Effector CD4-positive, alpha-beta T cell (primary cell): ENCODE results near the gene FAM25A. TPM values are rescaled to one million over a fixed set of nuclear protein-coding genes. Genes with fewer than 3 reads are reported as not detected.
"Not testable (repeated sequence)": the region's sequence is repeated elsewhere in the genome, so short reads cannot be mapped to it uniquely, and the experiment has no call there.

Source experiments
- DNase-seq: peaks from one replicate; pipeline ENCODE4 v3.0.0-alpha.2; 2020
- total RNA-seq: gene quantifications from one replicate; lab custom pipeline; 2026; lab: John Stamatoyannopoulos, UW

The FAM25A gene
- total RNA-seq, result not detected

DNA sequence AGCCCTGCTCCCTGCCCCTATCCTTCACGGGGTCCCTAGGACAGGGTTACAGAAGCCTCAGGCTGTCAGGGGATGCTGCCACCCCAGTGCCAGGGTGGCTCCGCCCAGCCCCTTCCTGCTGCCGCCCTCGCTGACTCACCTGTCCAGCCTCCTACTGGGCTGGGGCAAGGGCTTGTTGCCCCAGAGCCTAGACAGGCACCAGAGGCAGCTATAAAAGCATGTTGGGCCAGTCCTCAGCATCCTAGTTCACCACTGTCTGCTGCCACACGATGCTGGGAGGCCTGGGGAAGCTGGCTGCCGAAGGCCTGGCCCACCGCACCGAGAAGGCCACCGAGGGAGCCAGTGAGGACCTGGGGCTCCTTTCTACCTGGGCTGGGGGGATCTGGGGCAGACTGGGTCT lies at the start of gene FAM25A:
TSS of gene FAM25A (plus strand) at position 239 of the 400 bp plus-strand sequence. CDS start at position 270, 31 bp downstream.
- DNase-seq, result not testable (repeated sequence)

DNA sequence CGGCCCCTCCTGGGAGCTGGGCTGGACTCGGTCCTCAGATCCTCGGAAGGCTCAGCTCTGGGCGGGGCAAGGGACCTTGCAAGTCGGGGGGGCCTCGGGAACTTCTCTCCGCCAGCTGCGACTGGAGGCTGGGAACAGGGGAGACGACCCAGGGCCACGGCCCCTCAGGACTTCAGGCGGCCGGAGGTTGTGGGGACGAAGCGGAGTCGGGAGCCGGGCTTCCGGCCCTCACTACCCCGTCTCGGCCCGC lies 49.2 kb upstream of the FAM25A start:
- DNase-seq, result no peak

DNA sequence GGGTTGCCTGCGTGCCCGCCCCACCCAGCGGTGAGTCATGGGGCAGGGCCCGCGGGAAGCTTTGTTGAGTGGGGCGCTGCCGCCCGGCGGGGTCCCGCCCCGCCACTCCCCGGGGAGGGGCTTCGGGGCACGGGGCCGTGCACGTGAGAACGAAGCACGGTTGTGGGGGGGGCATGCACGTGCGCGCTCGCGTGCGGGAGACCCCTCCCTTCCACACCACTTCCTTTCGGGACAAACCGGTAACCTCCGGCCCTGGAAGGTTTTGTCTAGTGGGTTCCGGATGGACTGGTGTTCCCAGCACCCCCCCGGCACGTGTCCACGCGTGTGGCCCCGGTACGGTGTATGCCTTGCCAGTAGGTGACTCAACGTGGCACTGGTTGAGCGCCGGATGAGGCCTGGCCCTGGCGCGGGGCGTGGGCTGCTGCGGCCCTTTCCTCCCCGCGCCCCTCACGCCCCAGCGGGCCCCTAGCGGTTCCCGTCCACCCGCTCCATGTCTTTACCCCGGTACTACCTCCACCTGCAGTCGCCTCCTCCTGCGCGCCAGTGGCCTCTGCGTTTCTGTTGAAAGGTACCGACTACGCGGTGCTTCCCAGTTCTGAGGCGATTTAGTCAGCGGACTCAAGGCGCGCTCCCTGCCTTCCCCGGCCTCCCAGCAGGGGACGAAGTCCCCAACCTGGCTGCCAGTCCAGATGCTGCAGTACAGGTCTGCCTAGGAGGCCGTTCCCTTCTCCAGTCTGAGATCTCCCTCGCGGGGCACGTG lies 48.7 kb upstream of the FAM25A start:
- peak; percentile 89 for DNase-seq

DNA sequence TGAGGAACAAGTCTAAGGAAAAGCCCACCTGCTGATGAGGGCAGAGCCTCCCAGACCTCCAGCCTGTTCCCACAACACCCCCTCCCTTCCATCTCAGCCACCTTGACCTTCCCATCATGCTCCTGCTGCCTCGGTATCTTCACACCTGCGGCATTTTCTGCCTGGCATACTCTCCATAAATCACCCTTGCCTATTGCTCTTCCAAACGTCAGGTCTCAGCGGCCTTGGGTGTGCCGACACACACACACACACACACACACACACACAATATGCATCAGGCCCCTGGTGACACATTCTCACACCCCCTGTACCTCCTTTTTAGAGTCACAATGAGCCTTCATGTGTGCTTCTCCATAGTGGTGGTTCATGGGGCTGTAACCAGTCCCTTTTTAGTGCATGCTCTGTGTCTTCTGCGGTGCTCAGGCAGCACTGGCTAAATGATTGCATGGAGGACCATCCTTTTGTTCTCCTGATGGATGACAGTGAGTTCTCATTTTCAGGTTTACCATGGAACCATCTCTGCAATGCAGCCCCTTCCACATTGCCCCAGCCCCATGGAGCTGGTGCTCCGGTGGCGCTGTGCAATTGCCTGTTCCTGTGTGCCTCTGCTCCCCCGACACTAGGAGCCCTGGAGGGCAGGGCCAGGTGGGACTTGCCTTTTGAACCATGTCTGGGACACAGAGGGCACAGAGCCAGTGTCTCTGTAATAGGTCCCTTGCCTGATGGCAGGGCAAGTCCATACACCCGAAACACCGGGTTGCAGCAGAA lies 47.3 kb upstream of the FAM25A start:
- no peak for DNase-seq

DNA sequence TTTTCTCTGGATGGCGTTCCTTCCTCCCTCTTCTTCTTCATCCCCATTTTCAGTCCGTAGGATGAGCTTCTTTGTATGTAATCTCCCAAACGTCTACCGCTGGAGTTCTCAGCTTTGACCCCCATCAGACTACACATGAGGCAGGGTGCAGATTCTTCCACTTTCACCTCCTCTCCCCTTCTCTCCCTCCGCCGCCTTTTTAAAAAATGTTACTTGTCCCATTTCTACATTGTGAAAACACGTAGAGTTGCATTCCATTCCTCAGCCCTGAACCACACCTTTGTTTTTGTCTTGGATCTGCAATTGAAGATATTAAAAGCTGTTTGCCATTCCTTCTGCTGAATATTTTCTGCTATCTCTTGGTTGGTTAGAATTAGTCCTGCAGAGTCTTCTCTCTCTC lies 45.6 kb upstream of the FAM25A start:
- no peak for DNase-seq

DNA sequence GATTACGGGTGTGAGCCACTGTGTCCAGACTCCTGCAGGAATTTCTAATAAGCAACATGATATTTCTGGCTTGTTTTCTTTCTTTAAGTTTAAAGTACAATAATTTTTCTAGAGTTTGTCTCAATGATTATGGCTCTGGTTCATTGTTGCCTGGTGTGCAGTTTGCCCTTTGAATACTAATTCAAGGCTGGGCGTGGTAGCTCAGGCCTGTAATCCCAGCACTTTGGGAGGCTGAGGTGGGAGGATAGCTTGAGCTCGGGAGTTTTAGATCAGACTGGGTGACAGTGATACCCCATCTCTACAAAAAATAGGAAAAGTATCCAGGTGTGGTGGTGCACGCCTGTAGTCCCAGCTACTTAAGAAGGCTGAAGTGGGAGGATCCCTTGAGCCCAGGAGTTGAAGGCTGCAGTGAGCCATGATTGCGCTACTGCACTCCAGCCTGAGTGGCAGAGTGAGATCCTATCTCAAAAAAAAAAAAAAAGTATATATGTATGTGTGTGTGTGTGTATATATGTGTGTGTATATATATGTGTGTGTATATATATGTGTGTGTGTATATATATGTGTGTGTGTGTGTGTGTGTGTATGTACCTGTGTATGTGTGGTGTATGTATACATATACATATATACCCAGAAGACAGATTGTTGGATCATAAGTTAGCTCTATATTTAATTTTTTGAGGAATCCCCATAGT lies 43.6 kb upstream of the FAM25A start:
- DNase-seq, result no peak

DNA sequence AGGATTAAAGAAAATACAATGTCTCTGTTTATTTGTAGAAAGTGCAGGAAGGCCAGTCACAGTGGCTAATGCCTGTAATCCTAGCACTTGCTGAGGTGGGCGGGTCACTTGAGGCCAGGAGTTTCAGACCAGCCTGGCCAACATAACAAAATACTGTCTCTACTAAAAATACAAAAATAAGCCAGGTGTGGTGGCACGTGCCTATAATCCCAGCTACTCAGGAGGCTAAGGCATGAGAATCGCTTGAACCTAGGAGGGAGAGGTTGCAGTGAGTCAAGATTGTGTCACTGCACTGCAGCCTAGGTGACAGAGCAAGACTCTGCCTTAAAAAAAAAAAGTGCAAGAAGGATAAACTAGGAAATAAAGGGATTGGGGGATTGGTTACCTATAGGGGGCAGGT lies 41.6 kb upstream of the FAM25A start:
- not testable (repeated sequence) for DNase-seq

DNA sequence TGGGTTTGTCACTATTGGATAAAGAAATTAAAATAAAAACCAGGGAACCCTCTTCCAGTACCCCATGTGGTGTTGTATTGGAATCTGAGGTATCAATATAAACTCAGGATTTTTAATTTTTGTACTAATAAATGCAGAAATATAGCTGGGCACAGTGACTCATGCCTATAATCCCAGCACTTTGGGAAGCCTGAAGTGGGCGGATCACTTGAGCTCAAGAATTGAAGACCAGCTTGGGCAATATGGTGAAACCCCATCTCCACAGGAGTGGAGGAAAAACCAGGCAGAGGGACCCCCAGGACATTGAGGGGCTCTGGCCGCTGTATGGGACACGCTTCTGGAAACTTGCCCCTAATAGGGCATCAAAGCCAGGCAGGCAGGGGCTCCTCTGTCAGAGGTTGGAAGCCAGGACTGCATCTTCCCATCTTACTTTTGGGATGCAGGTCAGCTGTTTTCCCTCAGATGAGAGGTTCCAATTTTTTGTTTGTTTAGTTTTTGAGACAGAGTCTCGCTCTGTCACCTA lies 40.7 kb upstream of the FAM25A start:
- no peak for DNase-seq

DNA sequence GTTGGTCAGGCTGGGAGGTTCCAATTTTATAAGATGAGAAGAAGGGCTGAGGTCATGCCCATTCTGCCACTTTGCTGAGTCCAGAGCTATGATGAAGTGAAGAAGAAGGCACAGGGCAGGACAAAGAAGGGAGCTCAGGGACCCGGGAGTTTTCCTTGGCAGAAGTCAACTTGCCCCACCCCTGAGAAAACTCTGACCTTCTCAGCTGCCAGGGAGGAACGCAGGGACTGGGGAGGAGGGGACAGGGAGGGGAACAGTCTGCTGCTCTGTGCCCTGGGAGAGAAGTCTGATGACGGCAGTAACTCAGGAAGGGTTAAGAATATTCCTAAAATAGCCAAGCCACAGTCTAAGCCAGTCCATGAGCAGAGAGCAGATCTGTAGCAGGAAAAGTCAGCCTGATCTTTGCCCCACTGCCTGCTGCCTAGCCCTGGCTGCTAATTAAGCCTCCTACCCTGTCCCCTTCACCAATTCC lies 40.1 kb upstream of the FAM25A start:
- DNase-seq, result no peak

DNA sequence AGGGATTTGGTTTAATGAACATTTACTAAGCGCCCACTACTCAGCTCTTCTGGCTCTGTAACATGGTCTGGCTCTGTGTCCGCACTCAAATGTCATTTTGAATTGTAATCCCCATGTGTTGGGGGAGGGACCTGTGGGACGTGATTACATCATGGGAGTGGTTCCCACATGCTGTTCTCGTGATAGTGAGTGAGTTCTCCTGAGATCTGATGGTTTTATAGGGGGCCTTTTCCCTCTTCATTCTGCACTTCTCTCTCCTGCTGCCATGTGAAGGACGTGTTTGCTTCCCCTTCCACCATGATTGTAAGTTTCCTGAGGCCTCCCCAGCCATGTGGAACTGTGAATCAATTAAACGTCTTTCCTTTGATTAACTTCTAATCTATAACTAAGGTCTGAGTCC lies 39.1 kb upstream of the FAM25A start:
- DNase-seq, result not testable (repeated sequence)

DNA sequence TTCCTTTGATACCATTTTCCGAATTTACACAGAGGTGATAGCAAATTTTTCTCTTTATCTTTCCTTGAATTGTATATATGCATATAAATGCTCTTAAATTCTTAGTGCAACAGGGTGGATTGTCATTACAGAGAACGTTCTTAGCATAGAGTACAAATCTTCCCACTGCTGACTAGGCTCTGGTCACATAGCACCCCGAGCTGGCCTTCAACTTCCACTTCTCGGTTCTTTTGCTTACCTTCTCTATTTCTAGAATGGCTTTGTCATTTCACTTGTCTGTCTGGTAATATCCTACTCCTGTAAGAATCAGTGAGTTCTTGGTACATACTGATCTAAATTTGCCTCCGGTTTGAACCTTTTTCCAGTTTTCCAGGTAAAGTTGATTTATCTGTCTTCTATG lies 38.4 kb upstream of the FAM25A start:
- DNase-seq, result no peak

DNA sequence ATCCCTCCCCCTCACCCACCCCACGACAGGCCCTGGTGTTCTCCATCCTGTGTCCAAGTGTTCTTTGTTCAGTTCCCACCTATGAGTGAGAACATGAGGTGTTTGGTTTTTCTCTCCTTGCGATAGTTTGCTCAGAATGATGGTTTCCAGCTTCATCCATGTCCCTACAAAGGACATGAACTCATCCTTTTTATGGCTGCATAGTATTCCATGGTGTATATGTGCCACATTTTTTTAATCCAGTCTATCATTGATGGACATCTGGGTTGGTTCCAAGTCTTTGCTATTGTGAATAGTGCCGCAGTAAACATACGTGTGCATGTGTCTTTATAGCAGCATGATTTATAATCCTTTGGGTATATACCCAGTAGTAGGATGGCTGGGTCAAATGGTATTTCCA lies 35.6 kb upstream of the FAM25A start:
- not testable (repeated sequence) for DNase-seq

DNA sequence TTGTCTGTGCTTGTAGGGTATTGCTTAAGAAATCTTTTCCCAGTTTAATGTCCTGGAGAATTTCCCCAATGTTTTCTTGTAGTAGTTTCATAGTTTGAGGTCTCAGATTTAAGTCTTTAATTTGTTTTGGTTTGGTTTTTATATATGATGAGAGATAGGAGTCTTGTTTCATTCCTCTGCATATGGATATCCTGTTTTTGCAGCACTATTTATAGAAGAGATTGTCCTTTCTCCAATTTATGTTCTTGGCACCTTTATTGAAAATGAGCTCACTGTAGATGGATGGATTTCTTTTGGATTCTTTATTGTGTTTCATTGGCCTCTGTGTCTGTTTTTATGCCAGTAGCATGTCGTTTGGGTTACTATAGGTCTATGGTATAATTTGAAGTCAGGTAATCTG lies 31.6 kb upstream of the FAM25A start:
- DNase-seq, result no peak

DNA sequence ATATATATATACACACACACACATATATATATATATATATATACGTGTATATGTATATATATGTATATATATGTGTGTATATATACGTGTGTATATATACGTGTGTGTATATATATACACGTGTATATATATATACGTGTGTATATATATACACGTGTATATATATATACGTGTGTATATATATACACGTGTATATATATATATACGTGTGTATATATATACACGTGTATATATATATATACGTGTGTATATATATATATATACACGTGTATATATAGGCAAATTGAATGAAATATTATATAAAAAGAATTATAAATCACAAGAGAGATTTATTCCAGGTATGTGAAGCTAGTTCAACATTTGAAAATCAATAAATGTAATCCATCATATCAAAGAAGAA lies 28.7 kb upstream of the FAM25A start:
- not testable (repeated sequence) for DNase-seq

DNA sequence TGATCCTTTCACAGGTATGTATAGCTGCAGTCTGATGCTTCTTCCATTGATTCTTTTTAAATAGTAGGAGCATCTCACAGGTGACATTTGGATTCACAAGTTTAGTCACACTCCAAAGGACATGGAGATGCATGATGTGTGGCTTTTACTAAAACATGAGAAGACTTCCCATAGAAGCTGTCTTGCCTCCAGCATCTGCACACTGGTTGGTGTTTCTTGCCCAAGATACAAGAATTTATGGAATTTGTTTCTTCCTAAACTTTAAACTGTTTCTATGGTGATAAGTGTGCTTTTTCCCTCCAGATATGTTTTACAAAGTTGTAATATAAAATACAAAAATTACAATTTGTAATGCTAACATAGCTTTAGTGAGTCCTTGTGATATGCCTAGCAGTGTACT lies 27.6 kb upstream of the FAM25A start:
- no peak for DNase-seq

DNA sequence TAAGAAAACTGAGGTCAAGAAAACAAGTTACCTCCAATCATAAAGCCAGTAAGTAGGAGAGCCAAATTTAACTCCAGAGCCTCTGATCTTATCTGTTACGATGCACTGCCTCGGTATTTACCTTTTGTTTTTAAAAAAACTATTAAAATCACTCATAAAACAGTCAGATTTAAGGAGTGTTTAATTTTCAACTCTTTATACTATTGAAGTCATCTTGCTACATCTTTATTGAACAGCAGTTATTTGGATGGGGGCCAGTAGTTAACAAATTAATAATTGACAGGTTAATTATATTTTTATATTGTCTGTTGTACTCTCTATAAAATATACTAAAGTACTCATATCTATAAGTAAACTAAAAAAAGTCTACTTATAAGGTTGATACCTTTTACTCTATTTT lies 27.2 kb upstream of the FAM25A start:
- DNase-seq, result no peak

DNA sequence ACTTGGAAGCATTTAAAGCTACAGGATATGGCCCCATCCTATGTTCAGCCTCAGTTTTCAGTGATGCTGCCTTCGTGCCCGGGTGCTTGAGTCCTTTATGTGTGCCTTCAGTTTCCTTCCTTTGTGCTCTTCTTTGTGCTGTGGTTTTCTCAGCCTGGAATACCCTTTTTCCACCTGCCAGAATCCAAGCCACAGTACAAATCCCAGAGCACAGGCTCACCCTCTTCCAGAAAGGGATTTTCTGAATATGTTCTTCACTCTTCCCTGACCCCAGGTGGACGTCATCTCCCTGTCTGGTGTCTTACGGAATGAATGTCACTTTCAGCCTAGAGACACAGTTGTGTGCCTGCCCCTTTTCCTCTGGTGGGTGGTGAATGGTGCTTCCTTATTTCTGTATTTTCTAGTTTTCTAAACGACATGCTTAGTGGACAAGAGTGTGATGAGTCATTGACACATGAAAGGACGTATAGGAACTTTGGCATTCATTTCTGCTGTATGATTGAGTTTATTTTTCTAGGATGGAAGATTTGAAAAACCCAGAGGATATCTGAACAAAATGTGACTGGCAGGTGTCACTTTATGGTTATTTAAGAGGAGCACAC lies 20.2 kb upstream of the FAM25A start:
- DNase-seq, result not testable (repeated sequence)

DNA sequence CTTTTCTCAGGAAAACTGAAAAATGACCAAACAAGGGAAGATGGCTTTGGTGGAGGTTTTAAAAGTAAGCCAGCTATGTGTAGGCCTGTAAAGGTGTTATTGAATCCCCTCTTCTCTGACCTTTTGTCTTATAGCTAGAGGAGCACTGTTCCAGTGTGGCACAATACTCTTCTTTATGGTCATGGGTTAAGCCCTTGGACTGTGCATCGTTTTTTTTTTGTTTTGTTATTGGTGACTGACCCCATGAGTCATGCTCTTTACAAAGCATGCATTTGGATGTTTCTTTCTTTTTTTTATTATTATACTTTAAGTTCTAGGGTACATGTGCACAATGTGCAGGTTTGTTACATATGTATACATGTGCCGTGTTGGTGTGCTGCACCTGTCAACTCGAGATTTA lies 19.6 kb upstream of the FAM25A start:
- no peak for DNase-seq

DNA sequence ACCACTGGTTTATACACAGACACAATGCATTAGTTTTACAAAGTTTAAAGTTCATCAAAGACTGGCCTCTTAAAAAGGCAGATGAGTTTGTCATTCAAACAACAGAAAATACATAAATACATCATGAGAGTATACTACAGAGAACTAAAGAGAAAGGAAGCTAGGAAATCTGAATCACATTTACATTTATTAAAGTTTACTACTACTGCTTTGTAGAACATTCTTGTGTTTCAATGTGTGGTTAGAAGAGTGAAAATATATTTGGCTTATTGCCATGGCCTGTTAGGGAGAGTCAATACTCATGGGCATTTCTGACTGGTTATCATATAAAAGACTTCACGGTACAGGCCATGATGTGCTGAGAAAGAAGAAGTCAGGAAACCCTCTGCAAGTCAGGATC lies 13.0 kb upstream of the FAM25A start:
- not testable (repeated sequence) for DNase-seq

DNA sequence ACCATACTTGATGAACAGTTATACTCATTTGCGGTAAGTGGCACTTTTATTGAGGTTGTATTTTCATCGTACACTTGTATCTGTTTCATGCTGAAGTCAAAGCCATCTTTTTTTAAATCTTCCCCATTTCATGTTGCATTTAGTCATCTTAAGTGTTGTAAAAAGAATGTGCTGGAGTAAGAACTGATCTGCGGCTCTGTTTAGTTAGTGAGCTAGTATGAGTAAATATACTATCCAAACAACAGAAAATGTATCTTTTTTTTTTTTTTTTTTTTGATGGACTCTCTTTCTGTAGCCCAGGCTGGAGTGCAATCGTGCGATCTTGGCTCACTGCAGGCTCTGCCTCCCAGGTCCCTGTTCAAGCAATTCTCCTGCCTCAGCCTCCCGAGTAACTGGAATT lies 12.4 kb upstream of the FAM25A start:
- DNase-seq, result not testable (repeated sequence)

DNA sequence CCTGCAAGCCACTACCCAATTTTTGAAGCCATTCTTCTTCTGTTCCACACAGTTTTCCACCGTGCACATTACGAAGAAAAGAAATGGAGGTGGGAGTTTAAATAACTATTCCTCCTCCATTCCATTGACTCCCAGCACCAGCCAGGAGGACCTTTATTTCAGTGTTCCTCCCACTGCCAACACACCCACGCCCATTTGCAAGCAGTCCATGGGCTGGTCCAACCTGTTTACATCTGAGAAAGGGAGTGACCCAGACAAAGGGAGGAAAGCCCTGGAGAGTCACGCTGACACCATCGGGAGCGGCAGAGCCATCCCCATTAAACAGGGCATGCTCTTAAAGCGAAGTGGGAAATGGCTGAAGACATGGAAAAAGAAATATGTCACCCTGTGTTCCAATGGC lies 11.8 kb upstream of the FAM25A start:
- DNase-seq, result not testable (repeated sequence)

DNA sequence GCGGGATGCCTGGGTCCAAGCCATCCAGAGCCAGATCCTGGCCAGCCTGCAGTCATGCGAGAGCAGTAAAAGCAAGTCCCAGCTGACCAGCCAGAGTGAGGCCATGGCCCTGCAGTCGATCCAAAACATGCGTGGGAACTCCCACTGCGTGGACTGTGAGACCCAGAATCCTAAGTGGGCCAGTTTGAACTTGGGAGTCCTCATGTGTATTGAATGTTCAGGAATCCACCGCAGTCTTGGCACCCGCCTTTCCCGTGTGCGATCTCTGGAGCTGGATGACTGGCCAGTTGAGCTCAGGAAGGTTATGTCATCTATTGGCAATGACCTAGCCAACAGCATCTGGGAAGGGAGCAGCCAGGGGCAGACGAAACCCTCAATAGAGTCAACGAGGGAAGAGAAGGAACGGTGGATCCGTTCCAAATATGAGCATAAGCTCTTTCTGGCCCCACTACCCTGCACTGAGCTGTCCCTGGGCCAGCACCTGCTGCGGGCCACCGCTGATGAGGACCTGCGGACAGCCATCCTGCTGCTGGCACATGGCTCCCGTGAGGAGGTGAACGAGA lies 10.9 kb upstream of the FAM25A start:
- DNase-seq, result not testable (repeated sequence)

DNA sequence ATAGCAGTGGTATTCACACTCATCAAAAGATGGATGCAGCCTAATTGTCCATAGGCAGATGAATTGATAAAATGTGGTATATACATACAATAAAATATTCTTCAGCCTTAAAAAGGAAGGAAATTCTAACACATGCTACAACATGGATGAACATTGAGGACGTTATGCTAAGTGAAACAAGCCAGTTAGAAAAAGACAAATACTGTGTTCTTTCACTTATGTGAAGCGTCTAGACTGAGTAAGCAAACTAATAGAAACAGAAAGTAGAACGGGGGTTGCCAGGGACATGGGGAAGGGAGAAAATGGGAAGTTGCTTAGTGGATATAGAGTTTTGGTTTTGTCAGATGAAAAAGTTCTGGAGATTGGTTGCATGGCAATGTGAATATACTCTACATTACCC lies 6.6 kb upstream of the FAM25A start:
- not testable (repeated sequence) for DNase-seq
